B cell (primary cell): ENCODE results near the gene PTPN21.

Experiments
- EZH2 ChIP-seq: IDR thresholded peaks from 2 replicates; pipeline ENCODE4 v1.6.1; 2012; ENCODE audit warnings: borderline replicate concordance, low read depth, mild to moderate bottlenecking, moderate library complexity, low read length; ENCODE audit not compliant: insufficient read depth, poor library complexity, severe bottlenecking
- TF ChIP-seq, protein P1 (sequence below): fragments of 200-600 bp; IDR thresholded peaks from one replicate; pipeline ENCODE4 v1.8.0; 2022; ENCODE audit warnings: antibody characterized with exemption, mild to moderate bottlenecking

- TF ChIP-seq EZH2: peak; percentile 92
- TF ChIP-seq, protein P1, sequence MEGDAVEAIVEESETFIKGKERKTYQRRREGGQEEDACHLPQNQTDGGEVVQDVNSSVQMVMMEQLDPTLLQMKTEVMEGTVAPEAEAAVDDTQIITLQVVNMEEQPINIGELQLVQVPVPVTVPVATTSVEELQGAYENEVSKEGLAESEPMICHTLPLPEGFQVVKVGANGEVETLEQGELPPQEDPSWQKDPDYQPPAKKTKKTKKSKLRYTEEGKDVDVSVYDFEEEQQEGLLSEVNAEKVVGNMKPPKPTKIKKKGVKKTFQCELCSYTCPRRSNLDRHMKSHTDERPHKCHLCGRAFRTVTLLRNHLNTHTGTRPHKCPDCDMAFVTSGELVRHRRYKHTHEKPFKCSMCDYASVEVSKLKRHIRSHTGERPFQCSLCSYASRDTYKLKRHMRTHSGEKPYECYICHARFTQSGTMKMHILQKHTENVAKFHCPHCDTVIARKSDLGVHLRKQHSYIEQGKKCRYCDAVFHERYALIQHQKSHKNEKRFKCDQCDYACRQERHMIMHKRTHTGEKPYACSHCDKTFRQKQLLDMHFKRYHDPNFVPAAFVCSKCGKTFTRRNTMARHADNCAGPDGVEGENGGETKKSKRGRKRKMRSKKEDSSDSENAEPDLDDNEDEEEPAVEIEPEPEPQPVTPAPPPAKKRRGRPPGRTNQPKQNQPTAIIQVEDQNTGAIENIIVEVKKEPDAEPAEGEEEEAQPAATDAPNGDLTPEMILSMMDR: no peak
These were observed 836 bp downstream of the PTPN21 start for GRCh38 chr14:88553886-88554456.
